Endothelial cell of umbilical vein (primary cell): ENCODE results near the gene GSK3A. TPM values are rescaled to one million over a fixed set of nuclear protein-coding genes. Genes with fewer than 3 reads are reported as not detected.

Experiments
- BruUV-seq: library from RNA; stranded (reverse); fragments of 400-500 nt; replicated peaks from 2 replicates; lab custom pipeline; 2021; lab: Mats Ljungman, UMichigan
- CTCF ChIA-PET: fragments of 300-600, 350-600 bp; sonication (Branson Sonifier 250); formaldehyde crosslinking; loops from one replicate; lab custom pipeline; 2021; ENCODE audit warnings: antibody characterized with exemption, inconsistent platforms; lab: Charles Lee
- POLR2A ChIA-PET: fragments of 300-600, 350-600 bp; sonication (Branson Sonifier 250); formaldehyde crosslinking; loops from one replicate; lab custom pipeline; 2021; ENCODE audit warnings: antibody characterized with exemption, inconsistent platforms; lab: Charles Lee
- DNase-seq: peaks from one replicate; pipeline ENCODE4 v3.0.0-alpha.2; 2011; ENCODE audit warnings: low read depth, low spot score
- FAIRE-seq: peaks from 2 replicates; lab custom pipeline; 2011; peaks lifted over from hg19 to GRCh38; lab: Jason Lieb, UNC
- H2AFZ ChIP-seq: 2 replicates; pipeline ENCODE4 v1.6.0; 2012; ENCODE audit warnings: low read depth, low read length, control low read depth, inconsistent platforms
- H3K27ac ChIP-seq: 2 replicates; pipeline ENCODE4 v1.5.1; 2011; ENCODE audit warnings: low read depth, mild to moderate bottlenecking, control low read depth, low read length, moderate library complexity; ENCODE audit not compliant: insufficient read depth
- H3K27me3 ChIP-seq, 2 experiments: 2 replicates each; pipeline versions ENCODE4 v1.6.0 to v1.6.1; 2011; ENCODE audit warnings: low read length in 2 of 2, mixed read lengths in 1 of 2; ENCODE audit not compliant: control insufficient read depth in 2 of 2, insufficient read depth in 2 of 2
- H3K36me3 ChIP-seq, 2 experiments: 2 replicates in 1 of 2; 3 replicates in 1 of 2; pipeline ENCODE4 v1.5.1; 2011; ENCODE audit warnings: low read length in 2 of 2, mild to moderate bottlenecking in 1 of 2, moderate library complexity in 1 of 2; ENCODE audit not compliant: control insufficient read depth in 2 of 2, insufficient read depth in 2 of 2; ENCODE audit errors: extremely low read depth in 1 of 2
- H3K4me1 ChIP-seq: 3 replicates; pipeline ENCODE4 v1.5.1; 2011; ENCODE audit warnings: mild to moderate bottlenecking, low read length; ENCODE audit not compliant: control insufficient read depth, insufficient read depth; ENCODE audit errors: extremely low read depth
- H3K4me2 ChIP-seq: 2 replicates; pipeline ENCODE4 v1.6.1; 2011; ENCODE audit warnings: low read length, control low read depth, mixed read lengths; ENCODE audit not compliant: insufficient read depth
- H3K4me3 ChIP-seq, 3 experiments: fragments of 200-600 bp in 1 of 3; sonication (generic), shearing (Covaris generic) in 1 of 3; replicated peaks in 1 of 3; 2 replicates each; pipeline ENCODE4 v1.5.1; 2011 to 2016; ENCODE audit warnings: control low read depth in 3 of 3, low read length in 3 of 3, mild to moderate bottlenecking in 2 of 3, inconsistent platforms in 1 of 3, low read depth in 1 of 3, moderate library complexity in 1 of 3; ENCODE audit not compliant: insufficient read depth in 1 of 3
- H3K79me2 ChIP-seq: 2 replicates; pipeline ENCODE4 v1.6.0; 2012; ENCODE audit warnings: low read length, inconsistent platforms; ENCODE audit not compliant: control insufficient read depth, insufficient read depth
- H3K9ac ChIP-seq: replicated peaks from 2 replicates; pipeline ENCODE3; 2011; ENCODE audit warnings: low read length, control low read depth; ENCODE audit not compliant: insufficient read depth; ENCODE audit errors: extremely low read depth
- H3K9me1 ChIP-seq: replicated peaks from 3 replicates; pipeline ENCODE4 v1.6.0; 2011; ENCODE audit warnings: mild to moderate bottlenecking, low read length; ENCODE audit not compliant: control insufficient read depth, insufficient read depth; ENCODE audit errors: extremely low read depth
- H3K9me3 ChIP-seq: replicated peaks from 2 replicates; pipeline ENCODE4 v1.5.1; 2012; ENCODE audit warnings: low read length, inconsistent platforms; ENCODE audit not compliant: control insufficient read depth, insufficient read depth
- H4K20me1 ChIP-seq: replicated peaks from 2 replicates; pipeline ENCODE3; 2011; ENCODE audit warnings: mild to moderate bottlenecking, low read length; ENCODE audit not compliant: control insufficient read depth, insufficient read depth; ENCODE audit errors: extremely low read depth
- EZH2 ChIP-seq: IDR thresholded peaks from 2 replicates; pipeline ENCODE4 v1.6.1; 2012; ENCODE audit warnings: borderline replicate concordance, low read depth, mild to moderate bottlenecking, moderate library complexity, low read length, inconsistent platforms; ENCODE audit not compliant: severe bottlenecking
- FOS ChIP-seq: IDR thresholded peaks from 2 replicates; pipeline ENCODE4 v1.6.1; 2011; ENCODE audit warnings: mild to moderate bottlenecking, low read length, moderate library complexity, borderline replicate concordance; ENCODE audit not compliant: insufficient read depth
- MYC ChIP-seq: IDR thresholded peaks from one replicate; pipeline ENCODE4 v1.6.1; 2011; ENCODE audit warnings: mild to moderate bottlenecking, low read depth, low read length
- POLR2A ChIP-seq: IDR thresholded peaks from 2 replicates; pipeline ENCODE4 v1.6.1; 2012; ENCODE audit warnings: low read depth, mild to moderate bottlenecking, control low read depth, low read length
- POLR2AphosphoS5 ChIP-seq: IDR thresholded peaks from 2 replicates; pipeline ENCODE4 v1.6.1; 2012; ENCODE audit warnings: low read depth, mild to moderate bottlenecking, control low read depth, low read length, moderate library complexity; ENCODE audit not compliant: insufficient read depth
- dilution Hi-C: fragments of 300-500 bp; cut with MboI; formaldehyde crosslinking; loops from one replicate; pipeline ENCODE4 v1.15.0; 2019; ENCODE audit warnings: low sequenced_read_pairs; ENCODE audit not compliant: extremely low pct_ligation_motif_present
- intact Hi-C: fragments of 100-400 bp; cut with micrococcal nuclease; formaldehyde crosslinking; loops from one replicate; pipeline ENCODE4 v1.10.0; 2022
- polyA plus RNA-seq, 4 experiments: library from polyadenylated mRNA; depleted of rRNA in 3 of 4; stranded (reverse) in 3 of 4; unstranded in 1 of 4; fragments of >200 nt; gene quantifications; 2 replicates each; pipeline versions ENCODE4 v1.2.1 to v1.2.3, GENCODE V29; 2011 to 2012; ENCODE audit warnings: missing spikeins in 1 of 4
- total RNA-seq: library from RNA; stranded (reverse); gene quantifications from 2 replicates; pipeline ENCODE4 v1.2.3, GENCODE V29; 2021
- TF ChIP-seq, protein P1 (sequence below): IDR thresholded peaks from 2 replicates; pipeline ENCODE4 v1.6.1; 2011; ENCODE audit not compliant: insufficient read depth, insufficient read length

Gene GSK3A
- total and polyA plus RNA-seq, 2 donors (not counting 3 experiments of a cell fraction or from before 2014, with no cell fraction given) = 49.5 to 73.7 TPM

DNA sequence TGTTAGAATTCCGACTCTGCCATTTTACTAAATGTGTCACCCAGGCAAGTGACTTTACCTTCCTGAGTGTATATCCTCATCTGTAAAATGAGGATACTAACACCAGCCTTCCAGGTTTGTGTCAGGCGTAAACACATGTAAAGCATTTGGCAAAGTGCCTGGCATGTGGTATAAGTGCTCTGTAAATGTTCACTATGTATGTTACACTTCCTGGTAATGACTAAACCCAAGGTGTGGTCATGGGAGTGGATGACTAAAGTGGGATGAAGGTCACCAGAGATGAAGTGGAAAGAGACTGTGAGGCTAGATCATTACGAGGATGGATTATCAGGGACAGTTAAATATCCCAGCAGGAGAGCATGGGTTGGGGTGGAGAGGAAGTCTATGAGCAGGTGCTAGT is 50.5 kb downstream of the GSK3A start:
- POLR2A ChIA-PET = no interaction called here
- Histone ChIP-seq H3K9me3 (no peaks in the 10 kb centered on the region), H3K27ac (no peak overlapping the region), H3K79me2 (no peaks in the 10 kb centered on the region), H3K4me1 (no peaks in the 10 kb centered on the region), H3K9ac (no peak overlapping the region), H3K9me1 (no peaks in the 10 kb centered on the region), H3K36me3 (no peaks in the 10 kb centered on the region), H3K4me2 (no peak overlapping the region), H3K27me3 (peaks cover 2 to 9% of the 10 kb centered on the region in 2 experiments), H2AFZ (no peak overlapping the region), H4K20me1 (no peaks in the 10 kb centered on the region), H3K4me3 (no peak overlapping the region)
- FAIRE-seq = no peak
- CTCF ChIA-PET = interaction anchor here (1.0 to 1.2 kb wide), 2 partner anchors 15 to 59 kb away, joined by 3 read pairs; no protein-coding TSS in a partner anchor
- intact Hi-C loops (no loop called here), dilution Hi-C loops (no loop called here)
- BruUV-seq = no TSS peak
- TF ChIP-seq MYC = no peak
- no peak for TF ChIP-seq POLR2A
- TF ChIP-seq, protein P1, sequence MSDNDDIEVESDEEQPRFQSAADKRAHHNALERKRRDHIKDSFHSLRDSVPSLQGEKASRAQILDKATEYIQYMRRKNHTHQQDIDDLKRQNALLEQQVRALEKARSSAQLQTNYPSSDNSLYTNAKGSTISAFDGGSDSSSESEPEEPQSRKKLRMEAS = no peak
- TF ChIP-seq FOS = no peak
- TF ChIP-seq EZH2 = no peak
- TF ChIP-seq POLR2AphosphoS5 = no peak
- no peak for DNase-seq

DNA sequence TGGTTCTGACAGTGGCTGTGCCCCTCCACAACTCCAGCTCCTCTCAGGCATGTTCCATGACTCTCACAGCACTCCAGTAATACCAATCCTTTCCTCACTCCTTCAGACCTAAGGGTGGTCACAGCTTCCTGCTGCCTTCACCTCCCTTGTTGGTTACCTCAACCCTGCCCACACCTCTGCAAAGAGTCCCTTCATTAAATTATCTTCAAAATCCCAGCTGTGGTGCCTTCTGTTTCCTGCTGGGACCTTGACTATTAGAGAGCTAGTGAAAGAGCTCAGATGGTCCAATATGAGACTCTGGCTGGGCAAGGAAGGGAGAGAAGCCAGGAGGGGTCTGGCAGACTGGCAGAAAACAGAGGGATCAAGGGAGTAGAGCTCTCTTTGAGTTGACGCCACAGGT is 51.1 kb downstream of the GSK3A start:
- no peaks in the 10 kb centered on the region for H4K20me1 ChIP-seq
- no peak for FAIRE-seq
- POLR2A ChIA-PET = no interaction called here

More for the DNA sequence above, 51.1 kb downstream of the GSK3A start:
- Histone ChIP-seq H3K4me3 (no peak overlapping the region), H3K27me3 (peaks cover 2 to 9% of the 10 kb centered on the region in 2 experiments), H3K9ac (no peak overlapping the region), H3K9me1 (no peaks in the 10 kb centered on the region), H3K4me2 (no peak overlapping the region), H2AFZ (no peak overlapping the region), H3K27ac (no peak overlapping the region), H3K9me3 (no peaks in the 10 kb centered on the region), H3K36me3 (no peaks in the 10 kb centered on the region), H3K79me2 (no peaks in the 10 kb centered on the region), H3K4me1 (no peaks in the 10 kb centered on the region)
- dilution Hi-C loops = no loop called here
- CTCF ChIA-PET = interaction anchor here (0.7 to 1.2 kb wide), 3 partner anchors 14 to 181 kb away, joined by 3 read pairs; no protein-coding TSS in a partner anchor
- no peak for DNase-seq
- BruUV-seq = no TSS peak
- intact Hi-C loops = no loop called here
- TF ChIP-seq FOS (no peak), POLR2AphosphoS5 (no peak)
